ENCODE measurements around the gene ATP6AP1. TPM values are rescaled to one million over a fixed set of nuclear protein-coding genes. Genes with fewer than 3 reads are reported as not detected.
A peak's percentile ranks its signal among the peaks of the same experiment; 100 is the strongest.

The ATP6AP1 gene
- total RNA-seq, 1 donor from 2014 or later, result 22.6 TPM

DNA sequence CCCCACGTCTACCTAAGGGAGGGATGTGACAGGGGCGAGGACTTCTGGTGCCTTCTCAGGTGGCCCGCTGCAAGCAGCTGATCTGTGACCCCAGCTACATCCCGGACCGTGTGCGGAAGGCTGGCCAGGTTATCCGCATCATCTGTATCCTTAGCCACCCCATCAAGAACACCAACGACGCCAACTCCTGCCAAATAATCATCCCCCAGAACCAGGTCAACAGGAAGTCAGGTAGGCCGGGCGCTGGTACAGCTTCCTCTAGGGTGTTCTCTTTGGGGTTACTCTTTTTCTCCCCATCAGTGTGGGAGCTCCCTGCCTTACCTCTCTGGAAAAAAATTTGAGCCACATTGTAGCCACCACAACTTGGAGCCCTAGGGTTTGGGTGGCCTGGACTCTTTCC, 13.1 kb downstream of the ATP6AP1 start:
- no peak for DNase-seq (ENCODE audit: low spot score)
- Mint-ChIP-seq H3K27me3 (ENCODE audit: insufficient read depth, low read depth) (peaks cover 13% of the 10 kb centered on the region), H3K27ac (no peak overlapping the region), H3K9me3 (peaks cover 20% of the 10 kb centered on the region), H3K4me1 (peaks cover 10% of the 10 kb centered on the region), H3K36me3 (peaks cover 2% of the 10 kb centered on the region), H3K4me3 (no peak overlapping the region)
- Histone ChIP-seq H3K27me3 (no peaks in the 10 kb centered on the region), H3K9ac (no peak overlapping the region), H3K27ac (no peak overlapping the region), H3F3A (ENCODE audit: low read depth) (peaks cover 11% of the 10 kb centered on the region), H3K4me2 (no peak overlapping the region), H3K9me3 (ENCODE audit: low read depth) (no peaks in the 10 kb centered on the region), H3K4me1 (no peaks in the 10 kb centered on the region), H3K36me3 (no peaks in the 10 kb centered on the region), H2AFZ (replicated peaks) (no peak overlapping the region), H3K79me2 (ENCODE audit: low read depth) (peaks cover 49% of the 10 kb centered on the region), H3K4me3 (no peak overlapping the region), H4K20me1 (ENCODE audit: low read depth) (peaks cover 50% of the 10 kb centered on the region)
- no peak for TF ChIP-seq EZH2phosphoT487 (IDR thresholded peaks at IDR 0.05)
- TF ChIP-seq EZH2 (IDR thresholded peaks at IDR 0.05), result no peak
- TF ChIP-seq, protein P1, sequence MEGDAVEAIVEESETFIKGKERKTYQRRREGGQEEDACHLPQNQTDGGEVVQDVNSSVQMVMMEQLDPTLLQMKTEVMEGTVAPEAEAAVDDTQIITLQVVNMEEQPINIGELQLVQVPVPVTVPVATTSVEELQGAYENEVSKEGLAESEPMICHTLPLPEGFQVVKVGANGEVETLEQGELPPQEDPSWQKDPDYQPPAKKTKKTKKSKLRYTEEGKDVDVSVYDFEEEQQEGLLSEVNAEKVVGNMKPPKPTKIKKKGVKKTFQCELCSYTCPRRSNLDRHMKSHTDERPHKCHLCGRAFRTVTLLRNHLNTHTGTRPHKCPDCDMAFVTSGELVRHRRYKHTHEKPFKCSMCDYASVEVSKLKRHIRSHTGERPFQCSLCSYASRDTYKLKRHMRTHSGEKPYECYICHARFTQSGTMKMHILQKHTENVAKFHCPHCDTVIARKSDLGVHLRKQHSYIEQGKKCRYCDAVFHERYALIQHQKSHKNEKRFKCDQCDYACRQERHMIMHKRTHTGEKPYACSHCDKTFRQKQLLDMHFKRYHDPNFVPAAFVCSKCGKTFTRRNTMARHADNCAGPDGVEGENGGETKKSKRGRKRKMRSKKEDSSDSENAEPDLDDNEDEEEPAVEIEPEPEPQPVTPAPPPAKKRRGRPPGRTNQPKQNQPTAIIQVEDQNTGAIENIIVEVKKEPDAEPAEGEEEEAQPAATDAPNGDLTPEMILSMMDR (IDR thresholded peaks at IDR 0.05), result no peak

DNA sequence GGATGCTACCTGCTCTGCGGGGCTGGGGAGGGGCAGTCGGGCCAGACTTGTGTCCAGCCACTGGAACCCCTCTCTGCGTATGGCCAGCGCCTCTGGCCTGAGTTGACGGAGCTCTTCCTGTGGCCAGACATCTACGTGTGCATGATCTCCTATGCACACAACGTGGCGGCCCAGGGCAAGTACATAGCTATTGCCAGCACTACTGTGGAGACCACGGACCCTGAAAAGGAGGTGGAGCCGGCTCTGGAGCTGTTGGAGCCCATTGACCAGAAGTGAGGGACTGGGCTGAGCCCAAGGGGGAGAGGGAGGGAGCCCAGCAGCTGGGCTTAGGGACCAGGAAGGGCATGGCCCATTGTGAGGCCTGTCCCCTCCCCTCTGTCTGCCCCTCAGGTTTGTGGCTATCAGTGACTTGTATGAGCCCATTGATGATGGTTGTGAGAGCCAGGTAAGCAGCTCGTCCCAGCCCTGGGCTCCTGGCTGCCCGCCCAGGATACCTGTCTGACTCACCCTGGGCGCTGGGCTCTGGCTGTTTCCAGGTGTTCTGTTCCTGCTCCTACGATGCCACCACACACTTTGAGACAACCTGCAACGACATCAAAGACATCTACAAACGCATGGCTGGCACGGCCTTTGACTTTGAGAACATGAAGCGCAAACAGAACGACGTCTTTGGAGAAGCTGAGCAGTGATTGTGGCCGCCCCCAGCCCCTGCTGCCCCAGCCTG, 13.7 kb downstream of the ATP6AP1 start:
- H3F3A ChIP-seq (ENCODE audit: low read depth), result peaks cover 11% of the 10 kb centered on the region
- no peak overlapping the region for H3K4me2 ChIP-seq
- peaks cover 4% of the 10 kb centered on the region for H3K36me3 Mint-ChIP-seq
- H3K4me3 Mint-ChIP-seq, result peak overlapping the region; percentile 83
- H3K27ac Mint-ChIP-seq, result no peak overlapping the region
- peaks cover 50% of the 10 kb centered on the region for H4K20me1 ChIP-seq (ENCODE audit: low read depth)
- H3K79me2 ChIP-seq (ENCODE audit: low read depth), result peaks cover 48% of the 10 kb centered on the region
- no peak for DNase-seq (ENCODE audit: low spot score)
- no peaks in the 10 kb centered on the region for H3K36me3 ChIP-seq
- no peaks in the 10 kb centered on the region for H3K27me3 ChIP-seq
- H3K4me3 ChIP-seq, result no peak overlapping the region
- TF ChIP-seq, protein P1 (IDR thresholded peaks at IDR 0.05), result no peak
- TF ChIP-seq EZH2 (IDR thresholded peaks at IDR 0.05), result no peak
- no peak for TF ChIP-seq EZH2phosphoT487 (IDR thresholded peaks at IDR 0.05)
- no peak overlapping the region for H3K9ac ChIP-seq
- no peak overlapping the region for H2AFZ ChIP-seq (replicated peaks)
- peaks cover 10% of the 10 kb centered on the region for H3K4me1 Mint-ChIP-seq
- H3K9me3 ChIP-seq (ENCODE audit: low read depth), result no peaks in the 10 kb centered on the region
- H3K4me1 ChIP-seq, result no peaks in the 10 kb centered on the region
- H3K27ac ChIP-seq, result no peak overlapping the region
- peaks cover 17% of the 10 kb centered on the region for H3K27me3 Mint-ChIP-seq (ENCODE audit: insufficient read depth, low read depth)
- H3K9me3 Mint-ChIP-seq, result peaks cover 23% of the 10 kb centered on the region

DNA sequence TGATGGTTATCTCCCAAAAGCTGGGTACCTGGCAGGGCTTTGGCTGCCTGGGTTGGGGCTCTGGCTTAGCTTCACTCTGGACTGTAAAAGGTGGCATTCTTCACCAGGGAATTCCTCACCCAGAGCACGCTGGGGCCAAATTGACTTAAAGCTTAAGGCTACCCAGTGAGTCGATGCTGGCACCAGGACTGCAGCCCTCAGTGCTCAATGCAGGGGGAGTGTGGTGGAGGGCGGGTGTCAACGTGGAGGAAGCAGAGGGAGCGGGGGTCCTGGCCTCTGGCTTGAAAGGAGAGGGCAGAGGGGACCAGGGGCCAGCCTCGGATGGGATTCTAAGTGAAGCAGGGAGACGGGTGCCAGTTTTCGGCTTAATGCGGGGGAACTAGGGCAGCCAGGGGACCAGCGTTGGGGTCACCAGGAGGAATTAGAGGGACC, 15.0 kb downstream of the ATP6AP1 start:
- H3K27ac ChIP-seq, result no peak overlapping the region
- H3K79me2 ChIP-seq (ENCODE audit: low read depth), result peaks cover 35% of the 10 kb centered on the region
- no peaks in the 10 kb centered on the region for H3K27me3 ChIP-seq
- H3K4me1 ChIP-seq, result no peaks in the 10 kb centered on the region
- peaks cover 11% of the 10 kb centered on the region for H3F3A ChIP-seq (ENCODE audit: low read depth)
- H3K9me3 ChIP-seq (ENCODE audit: low read depth), result no peaks in the 10 kb centered on the region
- H4K20me1 ChIP-seq (ENCODE audit: low read depth), result peaks cover 41% of the 10 kb centered on the region
- peak overlapping the region; percentile 64 for H3K4me3 ChIP-seq
- H3K36me3 ChIP-seq, result no peaks in the 10 kb centered on the region
- peak; percentile 57 for DNase-seq (ENCODE audit: low spot score)
- Mint-ChIP-seq H3K36me3 (peaks cover 6% of the 10 kb centered on the region), H3K4me1 (peaks cover 6% of the 10 kb centered on the region), H3K27ac (no peak overlapping the region), H3K9me3 (peaks cover 18% of the 10 kb centered on the region), H3K4me3 (peak overlapping the region; percentile 83), H3K27me3 (ENCODE audit: insufficient read depth, low read depth) (peaks cover 10% of the 10 kb centered on the region)
- no peak overlapping the region for H2AFZ ChIP-seq (replicated peaks)
- no peak overlapping the region for H3K9ac ChIP-seq
- TF ChIP-seq EZH2 (IDR thresholded peaks at IDR 0.05) (no peak), EZH2phosphoT487 (IDR thresholded peaks at IDR 0.05) (no peak)
- TF ChIP-seq, protein P1 (IDR thresholded peaks at IDR 0.05), result no peak
- H3K4me2 ChIP-seq, result peak overlapping the region; percentile 78
